Left hindlimb (tissue), 1 donor: Measurements from ENCODE around the gene PIGC.

ENCODE experiments used
- DNase-seq: peaks from one replicate; pipeline ENCODE4 v3.0.0-alpha.2; 2018

Gene PIGC

GRCh38 chr1:172427191-172427590, 16.7 kb downstream of the PIGC start:
- DNase-seq: no peak

- DNase-seq: no peak
Observed at GRCh38 chr1:172425339-172425738, 18.5 kb downstream of the PIGC start.

GRCh38 chr1:172423336-172423735, 20.5 kb downstream of the PIGC start:
- DNase-seq: no peak

GRCh38 chr1:172421974-172422604, 21.8 kb downstream of the PIGC start:
- no peak for DNase-seq

GRCh38 chr1:172420385-172420784, 23.5 kb downstream of the PIGC start, which contains the start of gene C1orf105:
Gene C1orf105, plus strand, starts transcription at chr1:172420685. Its CDS starts 201 bp downstream, at chr1:172420886.
- no peak for DNase-seq

GRCh38 chr1:172417557-172417956, 26.3 kb downstream of the PIGC start:
- no peak for DNase-seq

GRCh38 chr1:172416496-172417035, 27.3 kb downstream of the PIGC start:
- DNase-seq: no peak

- no peak for DNase-seq
Observed at GRCh38 chr1:172414331-172414730, 29.5 kb downstream of the PIGC start.

GRCh38 chr1:172411791-172412338, 32.0 kb downstream of the PIGC start:
- DNase-seq: no peak

GRCh38 chr1:172410027-172410426, 33.8 kb downstream of the PIGC start:
- no peak for DNase-seq

GRCh38 chr1:172408958-172409357, 34.9 kb downstream of the PIGC start:
- DNase-seq: no peak

GRCh38 chr1:172406968-172407367, 36.9 kb downstream of the PIGC start:
- DNase-seq: no peak

GRCh38 chr1:172405912-172406311, 38.0 kb downstream of the PIGC start:
- DNase-seq: no peak

- no peak for DNase-seq
Observed at GRCh38 chr1:172404121-172404520, 39.7 kb downstream of the PIGC start.

GRCh38 chr1:172402878-172403569, 40.8 kb downstream of the PIGC start:
- no peak for DNase-seq

GRCh38 chr1:172401892-172402291, 42.0 kb downstream of the PIGC start:
- peak; percentile 50 for DNase-seq

GRCh38 chr1:172401477-172401876, 42.4 kb downstream of the PIGC start:
- no peak for DNase-seq

- DNase-seq: no peak
Observed at GRCh38 chr1:172400722-172401105, 43.2 kb downstream of the PIGC start.

- DNase-seq: peak; percentile 58
Observed at GRCh38 chr1:172399756-172400721, 43.8 kb downstream of the PIGC start.

- peak; percentile 87 for DNase-seq
Observed at GRCh38 chr1:172398970-172399755, 44.7 kb downstream of the PIGC start.

- no peak for DNase-seq
Observed at GRCh38 chr1:172398193-172398592, 45.7 kb downstream of the PIGC start.

- no peak for DNase-seq
Observed at GRCh38 chr1:172397633-172398032, 46.2 kb downstream of the PIGC start.
